NT2/D1 (cell line): ENCODE data around the gene FITM1.

Experiments used
- YY1 ChIP-seq: IDR thresholded peaks from 2 replicates; pipeline ENCODE4 v1.6.1; 2011; ENCODE audit not compliant: insufficient read length, insufficient read depth
- ZNF274 ChIP-seq: IDR thresholded peaks from 2 replicates; pipeline ENCODE4 v1.6.1; 2011; ENCODE audit warnings: mild to moderate bottlenecking, low read depth, low read length

- TF ChIP-seq YY1 (no peak), ZNF274 (no peak)
Measured at GRCh38 chr14:24130380-24130716, at the start of gene FITM1.
